GM21723 (cell line): ENCODE results near the gene MAST4.
"Not testable (repeated sequence)": the region's sequence is repeated elsewhere in the genome, so short reads cannot be mapped to it uniquely, and the experiment has no call there.

Experiments used
- ATAC-seq: cut with Tn5 transposase; IDR thresholded peaks from one replicate; pipeline ENCODE4 v1.9.1; 2021; ENCODE audit warnings: mild to moderate bottlenecking, moderate library complexity; ENCODE audit not compliant: unreplicated experiment

Gene MAST4

DNA sequence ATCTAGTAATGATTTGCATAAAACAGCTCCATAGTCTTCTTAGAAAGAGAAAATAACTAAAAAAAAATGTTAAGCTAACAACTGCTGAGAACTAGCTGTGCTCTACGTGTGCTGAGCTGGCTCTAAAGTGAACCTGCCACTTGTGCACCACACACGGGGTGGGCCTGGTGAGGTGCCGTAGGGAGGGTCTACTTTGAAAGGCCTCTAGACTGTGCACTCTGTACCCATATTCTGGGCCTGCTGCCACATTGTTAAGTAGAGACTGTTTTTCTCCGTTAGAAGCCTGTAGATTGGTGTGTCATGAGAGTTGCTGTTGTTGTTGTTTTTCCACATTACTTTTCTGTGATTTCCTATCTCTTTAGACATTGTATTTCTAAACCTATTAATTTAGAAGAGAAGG is 506.5 kb downstream of the MAST4 start:
- no peak for ATAC-seq

DNA sequence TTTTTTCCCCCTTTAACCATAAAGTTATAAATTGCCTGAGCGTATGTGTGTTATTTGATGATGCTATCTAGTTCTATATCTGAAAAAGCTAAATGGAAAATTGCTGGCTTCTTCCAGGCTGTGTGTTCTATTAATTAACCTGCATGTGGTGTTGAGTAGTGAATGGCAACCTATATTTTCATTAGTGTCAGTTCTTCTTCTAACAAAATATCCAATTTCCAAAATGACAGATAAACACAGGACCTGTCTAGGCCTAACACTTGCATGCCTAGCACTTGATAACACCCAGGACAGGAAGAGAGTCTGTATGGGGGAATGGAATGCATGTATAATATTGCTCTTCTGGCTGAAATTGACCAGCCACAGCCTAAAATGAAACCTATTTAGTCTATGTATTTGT is 508.7 kb downstream of the MAST4 start:
- ATAC-seq, result no peak

DNA sequence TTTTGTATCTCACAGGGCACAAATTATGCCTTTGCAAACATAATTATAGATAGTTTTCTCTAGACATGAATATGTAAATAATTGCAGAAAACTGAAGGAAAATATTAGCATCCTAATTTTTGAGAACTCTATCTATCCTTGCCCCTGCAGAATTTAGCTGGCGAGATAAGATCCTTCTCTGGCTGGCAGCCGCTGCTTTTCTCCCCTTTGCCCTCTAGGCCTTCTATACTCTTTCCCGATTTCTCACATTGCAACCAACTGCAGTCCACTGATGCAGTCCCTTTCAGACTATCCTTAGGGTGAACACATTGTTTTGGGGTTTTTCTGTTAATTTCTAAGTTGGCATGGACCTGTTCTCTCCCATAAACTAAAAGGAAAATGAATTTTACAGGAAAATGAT is 509.1 kb downstream of the MAST4 start:
- ATAC-seq, result no peak

DNA sequence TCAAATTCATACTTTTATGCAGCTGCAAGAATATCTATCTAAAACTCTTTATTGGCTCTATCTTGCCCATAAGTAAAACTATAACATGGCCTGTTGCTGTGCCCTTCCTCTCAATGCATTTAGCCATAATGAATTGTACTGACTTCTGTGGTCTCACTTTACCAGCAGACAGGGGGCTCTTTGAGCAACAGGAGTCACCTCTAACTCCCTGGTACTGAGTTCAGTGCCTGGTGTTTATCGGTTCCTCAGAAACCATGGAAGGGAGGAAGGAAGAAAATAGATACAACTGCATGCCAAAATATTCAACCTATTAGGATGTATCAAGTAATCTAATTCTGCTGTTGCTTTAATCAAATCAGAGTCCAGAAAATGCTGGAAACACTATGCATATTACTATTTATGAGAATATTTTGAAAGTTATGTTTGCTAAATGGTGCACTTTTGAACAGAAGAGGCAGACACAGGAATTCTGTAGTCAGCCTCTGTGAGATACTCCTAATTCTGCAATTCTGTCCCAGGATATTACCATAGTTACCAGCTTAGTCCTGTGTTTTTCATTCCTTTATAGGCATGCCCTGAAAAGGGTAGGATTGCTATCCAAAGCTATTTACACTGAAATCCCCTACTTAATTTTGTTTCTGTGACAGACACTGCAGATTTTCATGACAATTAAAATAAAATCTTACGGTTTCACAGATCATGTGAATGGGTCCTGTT is 510.6 kb downstream of the MAST4 start:
- ATAC-seq, result no peak

DNA sequence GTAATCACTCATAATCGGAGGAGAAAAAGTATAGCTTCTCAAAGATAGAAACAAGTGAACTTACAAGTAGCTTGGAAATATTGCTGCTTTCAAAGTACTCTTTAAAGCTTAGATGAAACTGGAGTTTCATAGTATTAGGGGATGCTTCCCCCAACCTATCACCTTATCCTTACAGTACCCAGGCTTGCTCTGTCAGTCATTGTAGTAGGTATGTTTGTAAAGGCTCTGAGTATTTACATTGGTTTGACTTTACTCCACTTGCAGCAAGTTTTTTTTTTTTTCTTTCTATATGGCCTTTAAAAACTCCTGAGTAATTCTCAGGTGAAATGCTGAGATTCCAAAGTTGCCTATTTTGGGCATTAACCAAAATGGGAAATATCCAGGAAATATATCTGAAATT is 515.6 kb downstream of the MAST4 start:
- no peak for ATAC-seq

DNA sequence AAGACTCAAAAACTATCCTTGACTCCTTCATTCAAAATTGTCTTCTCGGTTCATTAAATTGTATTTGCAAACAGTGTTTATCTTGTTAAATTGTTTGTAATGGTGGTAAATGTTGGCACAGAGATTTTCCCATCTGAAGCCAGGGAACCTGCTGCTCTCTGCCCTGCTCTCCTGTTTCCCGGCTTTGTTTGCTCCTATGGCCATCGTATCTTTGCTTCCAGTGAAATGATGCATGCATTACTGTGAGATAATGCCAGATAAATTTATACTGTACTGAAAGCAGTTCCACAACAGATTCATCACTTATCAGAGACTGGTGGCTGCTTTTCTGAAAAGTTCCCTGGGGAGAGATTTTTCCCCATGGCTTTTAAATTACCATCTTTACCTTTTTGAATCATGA is 519.1 kb downstream of the MAST4 start:
- no peak for ATAC-seq

DNA sequence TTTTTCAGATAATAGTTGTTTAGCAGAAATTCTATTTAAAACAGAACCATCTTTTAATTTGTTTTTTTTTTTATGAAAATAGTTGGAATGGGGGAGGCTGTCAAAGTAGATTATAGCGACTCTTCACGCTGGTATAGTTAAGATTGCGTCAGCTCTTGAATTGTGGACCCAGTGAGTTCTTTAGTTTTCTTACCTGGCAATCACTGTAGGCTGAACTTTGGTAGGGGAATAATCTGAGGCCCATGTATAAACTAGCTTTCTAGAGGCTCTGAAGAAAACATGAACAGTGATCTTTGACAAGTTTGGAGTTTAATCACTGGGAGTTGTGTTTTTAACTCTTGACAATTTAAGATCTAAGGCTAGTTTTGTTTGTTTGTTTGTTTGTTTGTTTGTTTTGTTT is 519.6 kb downstream of the MAST4 start:
- no peak for ATAC-seq

DNA sequence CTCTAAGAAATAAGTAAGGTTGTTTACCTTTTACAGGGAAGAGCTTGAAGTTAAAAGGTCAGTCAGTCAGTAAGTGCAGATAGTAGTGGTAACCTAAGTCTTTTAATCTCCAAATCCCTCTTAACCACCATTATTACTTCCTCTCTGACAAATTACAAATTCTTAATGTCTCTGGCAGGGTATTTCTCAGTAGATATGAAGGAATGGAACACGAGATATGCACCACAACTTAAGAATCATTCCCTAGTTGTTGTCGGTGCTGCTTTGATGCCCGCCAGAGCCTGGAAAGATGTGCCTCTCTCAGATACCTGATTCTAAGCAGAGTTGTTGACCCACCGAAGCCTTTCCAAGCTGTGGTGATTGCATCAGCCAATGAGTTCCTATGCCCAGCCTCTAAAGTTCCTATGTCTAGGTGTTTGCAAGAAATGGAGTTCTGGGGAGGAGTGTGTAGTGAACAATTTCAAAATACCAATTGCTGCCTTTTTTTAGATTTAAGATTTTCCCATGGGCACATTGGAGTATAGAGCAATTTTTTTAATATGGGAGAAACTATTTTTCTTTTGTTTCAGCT is 521.9 kb downstream of the MAST4 start:
- ATAC-seq, result no peak

DNA sequence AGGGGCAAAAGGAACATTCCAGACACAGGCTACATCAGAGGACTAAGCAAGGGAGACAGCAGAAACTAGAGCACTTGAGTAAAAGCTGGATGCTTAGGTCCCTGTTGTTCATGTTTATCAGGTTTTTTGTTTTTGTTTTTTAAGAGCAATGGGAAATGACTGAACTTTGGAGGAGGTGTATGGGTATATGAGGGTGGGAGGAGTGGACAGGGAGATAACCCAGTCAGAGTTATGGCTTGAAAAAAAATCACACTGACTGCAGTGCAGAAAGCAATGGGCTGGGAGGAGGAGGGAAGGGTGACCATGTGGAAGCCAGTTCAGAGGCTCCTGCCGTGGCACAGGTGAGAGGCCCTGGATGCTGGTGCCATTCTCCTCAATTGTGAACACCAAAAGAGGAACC is 522.8 kb downstream of the MAST4 start:
- no peak for ATAC-seq

DNA sequence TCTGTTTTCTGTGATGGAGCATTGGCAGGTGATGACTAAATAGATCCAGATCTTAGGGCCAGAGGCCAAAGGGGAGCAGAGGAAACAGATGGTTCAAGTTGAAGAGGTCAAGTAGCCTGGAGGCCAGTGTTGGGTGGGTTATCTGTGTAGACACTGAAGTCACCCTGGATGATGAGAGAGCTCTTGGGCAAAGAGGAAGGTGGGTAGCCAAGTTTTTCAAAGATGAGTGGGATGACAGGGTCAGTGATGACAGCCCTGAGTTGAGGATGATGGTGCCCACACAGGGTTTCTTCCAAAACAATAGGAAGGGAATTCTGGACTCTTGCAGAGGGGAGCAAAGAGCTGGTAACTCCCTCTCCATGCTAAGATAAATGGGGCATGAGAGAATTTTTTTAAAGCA is 523.8 kb downstream of the MAST4 start:
- no peak for ATAC-seq

DNA sequence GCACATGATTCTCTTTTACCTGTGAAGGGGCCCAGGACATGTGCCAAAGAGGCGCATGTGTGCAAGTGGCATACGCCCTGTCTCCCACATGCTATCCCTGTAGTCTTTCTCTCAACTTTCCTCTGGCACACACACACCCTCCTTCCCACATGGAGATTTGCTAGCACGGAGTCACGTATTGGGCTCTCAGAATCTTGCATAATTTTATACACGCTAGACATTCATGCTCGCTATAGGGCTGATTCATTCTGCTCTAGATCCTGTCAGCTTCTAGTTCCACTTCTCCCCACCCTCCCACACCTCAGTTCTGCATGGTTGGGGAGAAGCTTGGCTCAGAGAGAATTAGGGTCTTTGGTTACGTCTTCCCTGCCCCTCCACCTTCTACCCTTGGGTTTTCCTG is 527.6 kb downstream of the MAST4 start:
- ATAC-seq, result no peak

DNA sequence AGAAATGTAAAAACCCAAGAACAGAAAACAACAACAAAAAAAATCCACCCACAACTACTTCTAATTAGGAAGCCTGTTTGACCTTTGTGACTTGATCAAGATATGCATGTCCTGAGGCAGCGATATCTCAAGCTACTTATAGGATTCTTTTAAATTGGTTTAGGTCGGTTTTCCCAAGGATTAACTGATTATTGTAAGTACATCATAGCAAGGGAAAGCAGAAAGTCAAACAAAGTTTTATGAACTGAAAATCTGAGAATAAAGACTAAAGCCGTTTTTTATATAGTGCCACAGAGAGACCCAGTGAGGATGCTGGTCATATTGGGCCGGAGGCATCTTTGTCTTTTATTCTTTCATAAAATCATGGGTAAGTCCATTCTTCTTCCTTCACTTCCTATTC is 528.4 kb downstream of the MAST4 start:
- ATAC-seq, result no peak

DNA sequence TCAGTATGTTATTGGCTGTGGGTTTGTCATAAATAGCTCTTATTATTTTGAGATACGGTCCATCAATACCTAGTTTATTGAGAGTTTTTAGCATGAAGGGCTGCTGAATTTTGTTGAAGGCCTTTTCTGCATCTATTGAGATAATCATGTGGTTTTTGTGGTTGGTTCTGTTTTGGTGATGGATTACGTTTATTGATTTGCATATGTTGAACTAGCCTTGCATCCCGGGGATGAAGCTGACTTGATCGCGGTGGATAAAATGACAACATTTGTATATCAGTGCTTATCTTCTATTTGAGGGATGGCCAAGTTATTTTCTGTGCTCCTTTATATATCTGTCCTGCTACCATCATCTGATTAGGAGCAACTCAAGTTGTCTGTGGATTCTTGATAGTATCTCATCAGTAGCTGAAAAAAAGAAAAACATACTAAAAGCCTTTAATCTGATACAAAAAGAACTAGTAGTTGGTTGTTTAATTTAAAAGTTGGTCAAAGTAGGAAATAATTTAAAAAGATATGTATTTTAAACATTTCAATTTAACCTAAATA is 531.2 kb downstream of the MAST4 start:
- not testable (repeated sequence) for ATAC-seq

DNA sequence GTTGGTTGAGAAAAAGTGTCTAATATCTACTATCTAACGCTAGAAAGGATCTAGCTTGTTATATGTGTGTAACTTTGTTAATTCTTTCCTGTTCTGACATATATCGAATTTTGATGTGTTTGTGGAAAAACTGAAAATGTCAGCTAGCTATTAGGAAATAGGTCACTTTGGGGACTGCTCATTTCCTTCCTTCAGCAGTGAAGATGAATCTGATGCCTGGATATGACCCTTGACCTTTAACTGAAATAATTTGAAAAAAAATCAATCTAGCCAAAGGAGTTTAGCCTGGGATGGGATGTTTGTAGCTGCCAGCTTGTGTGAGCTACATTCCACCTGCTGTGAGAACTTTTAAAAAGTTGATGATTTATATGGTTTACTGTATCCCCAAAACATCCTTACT is 533.6 kb downstream of the MAST4 start:
- ATAC-seq, result no peak

DNA sequence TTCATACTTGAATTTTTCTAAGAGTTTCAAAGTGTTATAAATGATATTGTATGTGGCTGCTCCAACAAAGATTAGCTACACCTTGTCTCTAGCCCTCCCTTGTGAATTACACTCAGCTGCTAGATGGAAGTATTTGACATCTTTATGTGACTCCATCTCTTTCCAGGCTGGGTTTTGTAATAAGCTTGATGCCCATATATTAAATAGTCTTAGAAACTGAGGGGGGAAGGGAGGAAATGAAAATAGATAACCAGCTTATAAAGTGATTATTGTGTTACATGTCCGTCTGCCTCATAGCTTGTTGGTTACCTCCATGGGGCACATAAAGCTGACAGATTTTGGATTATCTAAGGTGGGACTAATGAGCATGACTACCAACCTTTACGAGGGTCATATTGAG is 537.0 kb downstream of the MAST4 start:
- no peak for ATAC-seq

DNA sequence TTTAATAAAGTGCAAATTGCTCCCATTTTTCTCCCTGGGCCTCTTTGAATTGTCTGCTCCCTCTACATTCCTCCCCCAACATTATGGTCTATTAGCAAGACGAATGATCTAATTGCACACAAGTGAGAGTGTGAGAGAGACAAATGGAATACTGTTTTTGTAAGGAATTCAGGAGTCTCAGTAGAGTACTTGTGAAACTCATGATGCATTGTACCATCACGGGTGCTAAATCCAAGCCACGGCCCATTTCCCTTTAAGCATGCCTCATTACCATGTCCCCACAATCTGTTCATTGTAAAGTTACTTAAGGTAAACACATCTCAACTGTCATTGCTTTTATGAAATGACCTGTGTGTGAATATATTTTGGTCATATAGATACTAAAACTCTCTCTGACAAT is 537.6 kb downstream of the MAST4 start:
- ATAC-seq, result no peak

DNA sequence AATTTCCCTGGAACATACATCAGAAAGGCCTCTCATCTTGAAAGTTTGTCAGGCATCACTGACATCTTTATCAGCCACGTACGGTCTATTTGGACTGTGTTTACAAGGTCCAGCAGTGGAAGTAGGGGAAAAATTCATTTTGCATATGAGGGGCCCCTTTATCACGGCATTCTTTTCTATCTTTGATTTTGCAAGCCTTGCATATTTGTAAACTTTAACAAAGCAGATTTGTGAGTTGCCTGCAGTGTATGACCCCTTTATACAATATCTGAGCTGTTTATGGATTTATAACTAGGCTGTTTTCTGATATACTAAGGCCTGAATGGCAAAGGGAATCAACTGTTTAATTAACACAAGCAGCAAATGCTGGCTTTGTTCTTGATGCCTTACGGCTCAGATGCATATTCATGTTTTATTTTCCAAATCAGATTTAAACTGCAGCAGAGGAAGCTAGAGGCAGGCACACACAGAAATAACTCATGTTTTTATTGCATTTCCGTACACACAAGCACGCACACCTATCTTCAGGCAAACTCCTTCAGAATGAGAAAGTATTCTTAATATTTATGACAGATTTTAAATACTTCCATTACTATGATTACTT is 539.3 kb downstream of the MAST4 start:
- no peak for ATAC-seq

DNA sequence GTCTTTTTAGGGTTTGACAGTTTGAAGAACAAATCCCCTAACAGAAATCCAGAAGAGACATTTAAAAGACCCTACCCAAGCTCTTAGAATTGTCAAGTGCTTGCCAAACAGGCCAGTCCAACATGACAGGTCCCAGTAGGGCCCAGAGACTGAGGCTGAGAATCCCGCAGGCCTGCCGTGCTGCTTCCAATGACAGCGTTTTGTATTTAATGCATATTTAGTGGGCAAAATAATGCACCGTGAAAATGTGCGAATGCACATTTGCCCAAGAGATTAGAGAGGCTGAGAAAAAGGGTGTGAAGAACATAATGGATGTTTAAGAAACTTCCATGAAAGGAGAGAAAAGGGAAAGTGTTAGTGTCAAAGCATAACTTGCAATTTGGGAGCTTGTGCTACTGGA is 542.8 kb downstream of the MAST4 start:
- ATAC-seq, result no peak

DNA sequence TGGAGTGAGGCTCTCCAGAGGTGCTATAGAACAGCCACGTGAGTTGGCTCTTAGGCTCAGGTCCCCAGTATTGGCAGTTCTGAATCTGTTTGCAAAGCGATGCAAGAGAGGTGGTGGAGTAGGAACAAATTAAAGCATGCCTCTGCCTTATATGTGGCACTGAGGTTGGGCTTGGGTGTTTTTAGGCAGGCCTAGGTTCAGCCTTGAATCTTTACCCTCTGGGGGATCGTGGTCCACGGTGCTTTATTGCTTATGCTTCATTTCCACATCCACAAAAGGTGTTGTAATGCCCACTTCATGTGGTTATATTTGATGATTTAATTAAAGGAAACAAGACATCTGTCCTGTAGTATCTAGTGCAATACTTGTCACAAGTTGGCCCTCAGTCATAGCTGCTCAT is 544.2 kb downstream of the MAST4 start:
- ATAC-seq, result no peak

DNA sequence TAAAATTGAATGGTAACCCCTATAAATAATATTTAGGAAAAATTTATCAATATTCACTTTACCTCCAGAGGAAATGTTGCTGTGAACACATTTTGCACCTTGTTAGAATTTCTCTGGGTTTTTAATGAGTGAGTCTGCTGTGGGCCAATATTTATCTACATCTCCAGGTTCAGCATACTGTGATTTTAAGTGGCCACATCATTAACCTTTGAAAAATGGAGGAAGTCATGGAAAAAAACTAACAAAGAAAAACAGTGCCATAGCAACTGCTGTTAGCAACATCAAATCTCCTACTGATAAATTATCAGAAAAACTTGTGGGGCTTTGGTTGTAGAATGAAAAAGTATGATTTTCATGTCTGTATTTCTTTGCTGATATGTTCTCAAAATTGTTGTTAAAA is 545.5 kb downstream of the MAST4 start:
- ATAC-seq, result no peak

DNA sequence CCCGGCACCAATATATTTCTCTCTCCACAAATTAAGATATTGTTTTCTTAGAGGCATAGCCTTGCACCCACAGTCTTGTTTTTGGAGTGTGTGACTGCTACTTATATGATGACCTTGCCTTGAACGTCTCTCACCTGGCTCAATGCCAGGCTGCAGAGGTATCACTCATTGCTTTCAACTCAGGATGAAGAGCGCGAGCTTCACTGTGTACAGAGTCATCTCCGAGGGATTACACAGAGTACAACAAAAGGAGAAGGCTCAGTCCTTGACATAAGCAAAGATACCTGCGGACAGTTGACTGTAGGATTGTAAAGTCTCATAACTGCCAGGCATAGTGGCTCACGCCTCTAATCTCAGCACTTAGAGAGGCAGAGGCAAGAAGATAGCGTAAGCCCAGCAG is 546.6 kb downstream of the MAST4 start:
- ATAC-seq, result no peak

DNA sequence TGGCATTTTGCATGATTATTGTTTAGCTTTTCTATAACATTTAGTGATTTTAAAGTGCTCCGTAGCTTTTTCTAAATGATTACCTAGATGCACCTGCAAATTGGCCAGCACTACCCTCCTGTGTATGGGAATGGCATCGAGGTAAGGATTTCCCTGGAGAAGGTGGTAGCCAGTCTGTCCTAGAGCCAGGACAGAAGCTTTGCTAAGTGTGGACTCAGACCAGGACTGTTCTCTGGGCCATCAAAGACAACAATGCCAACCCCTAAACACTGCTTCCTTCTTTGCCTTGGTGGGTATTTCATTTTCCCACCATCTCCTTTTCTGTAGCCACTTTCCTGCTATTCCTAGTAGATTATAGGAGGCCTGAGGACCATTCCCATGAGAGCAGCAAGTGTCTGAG is 547.4 kb downstream of the MAST4 start:
- ATAC-seq, result no peak
